ENCODE data around the gene ZNF830. TPM values are rescaled to one million over a fixed set of nuclear protein-coding genes. Genes with fewer than 3 reads are reported as not detected.
A peak's percentile ranks its signal among the peaks of the same experiment; 100 is the strongest.

The ZNF830 gene
- total and polyA plus RNA-seq, 2 of the 13 experiments (the other 11 are each of a cell fraction or from before 2014, with no cell fraction given): 6.1 to 19.0 TPM

- TF ChIP-seq HMGXB3 (CRISPR knock-in tag; IDR thresholded peaks at IDR 0.05; ENCODE audit: borderline replicate concordance) (no peak), NRL (CRISPR knock-in tag; IDR thresholded peaks at IDR 0.05; ENCODE audit: borderline replicate concordance) (peak; percentile 7; the same call in 1 of the 2 replicates), ZNF234 (CRISPR knock-in tag; conservative IDR thresholded peaks at IDR 0.05) (no peak; the same call in 1 of the 2 replicates), NKX3-1 (CRISPR knock-in tag; IDR thresholded peaks at IDR 0.05) (peak; percentile 60; the same call in 1 of the 2 replicates), SRF (IDR thresholded peaks at IDR 0.05; ENCODE audit: low read depth, low read length) (no peak), ZBTB7B (CRISPR knock-in tag; IDR thresholded peaks at IDR 0.05) (no peak), CAMTA2 (CRISPR knock-in tag; IDR thresholded peaks at IDR 0.05; ENCODE audit: borderline replicate concordance) (no peak), ARID3A (IDR thresholded peaks at IDR 0.05; ENCODE audit: low read depth, low read length) (no peak), SP2 (CRISPR knock-in tag; IDR thresholded peaks at IDR 0.05) (no peak), ZSCAN20 (CRISPR knock-in tag; IDR thresholded peaks at IDR 0.05; ENCODE audit: borderline replicate concordance) (0 out of 2 replicates have a peak, but pooled peaks have one; percentile 11), AKNA (CRISPR knock-in tag; IDR thresholded peaks at IDR 0.05; ENCODE audit: borderline replicate concordance) (no peak), ZNF878 (CRISPR knock-in tag; IDR thresholded peaks at IDR 0.05) (no peak), ZBTB44 (CRISPR knock-in tag; IDR thresholded peaks at IDR 0.05) (no peak), ZNF749 (CRISPR knock-in tag; IDR thresholded peaks at IDR 0.05; ENCODE audit: borderline replicate concordance) (peak; percentile 72; the same call in 1 of the 2 replicates), TBP (CRISPR knock-in tag; IDR thresholded peaks at IDR 0.05) (no peak), CBX5 (CRISPR knock-in tag; IDR thresholded peaks at IDR 0.05; ENCODE audit: borderline replicate concordance) (0 out of 2 replicates have a peak, but pooled peaks have one; percentile 61)
Measured at GRCh38 chr17:34980353-34980680, 19.0 kb downstream of the ZNF830 start, which contains the start of gene LIG3 (continued).
